ENCODE measurements around the gene CDHR5. TPM values are rescaled to one million over a fixed set of nuclear protein-coding genes. Genes with fewer than 3 reads are reported as not detected.
"Not testable (repeated sequence)": the region's sequence is repeated elsewhere in the genome, so short reads cannot be mapped to it uniquely, and the experiment has no call there.

The CDHR5 gene
- total RNA-seq, 1 donor, result not detected

GRCh38 chr11:575996-576768 is 48.6 kb downstream of the CDHR5 start, which contains the start of gene PHRF1:
TSS of gene PHRF1 (plus strand) at chr11:576470. CDS start at chr11:581513, 5,043 bp downstream.
- Histone ChIP-seq H3K27ac (ENCODE audit: low read depth, low read length) (peak within 1 kb of the TSS; percentile 97), H4K20me1 (ENCODE audit: insufficient read depth, low read length) (peaks cover 41% of the 10 kb centered on the region), H3K79me2 (ENCODE audit: insufficient read depth, low read length) (peaks cover 44% of the 10 kb centered on the region), H3K4me1 (ENCODE audit: insufficient read depth, low read length) (peaks cover 12% of the 10 kb centered on the region), H3K4me3 (ENCODE audit: insufficient read depth, low read length) (peak within 1 kb of the TSS; percentile 98), H2AFZ (ENCODE audit: low read length) (peak within 1 kb of the TSS; percentile 99), H3K27me3 (ENCODE audit: insufficient read depth, low read length) (peaks cover 6% of the 10 kb centered on the region), H3K9me3 (ENCODE audit: low read depth, low read length) (no peaks in the 10 kb centered on the region), H3K36me3 (ENCODE audit: insufficient read depth, low read length) (no peaks in the 10 kb centered on the region), H3K4me2 (ENCODE audit: insufficient read depth, low read length) (peak within 1 kb of the TSS; percentile 93)
- TF ChIP-seq CTCF (IDR thresholded peaks at IDR 0.05; ENCODE audit: extremely low read depth, low read depth, low read length), result no peak
- DNase-seq (ENCODE audit: insufficient read length, low spot score, missing footprints), result peak; percentile 100

DNA sequence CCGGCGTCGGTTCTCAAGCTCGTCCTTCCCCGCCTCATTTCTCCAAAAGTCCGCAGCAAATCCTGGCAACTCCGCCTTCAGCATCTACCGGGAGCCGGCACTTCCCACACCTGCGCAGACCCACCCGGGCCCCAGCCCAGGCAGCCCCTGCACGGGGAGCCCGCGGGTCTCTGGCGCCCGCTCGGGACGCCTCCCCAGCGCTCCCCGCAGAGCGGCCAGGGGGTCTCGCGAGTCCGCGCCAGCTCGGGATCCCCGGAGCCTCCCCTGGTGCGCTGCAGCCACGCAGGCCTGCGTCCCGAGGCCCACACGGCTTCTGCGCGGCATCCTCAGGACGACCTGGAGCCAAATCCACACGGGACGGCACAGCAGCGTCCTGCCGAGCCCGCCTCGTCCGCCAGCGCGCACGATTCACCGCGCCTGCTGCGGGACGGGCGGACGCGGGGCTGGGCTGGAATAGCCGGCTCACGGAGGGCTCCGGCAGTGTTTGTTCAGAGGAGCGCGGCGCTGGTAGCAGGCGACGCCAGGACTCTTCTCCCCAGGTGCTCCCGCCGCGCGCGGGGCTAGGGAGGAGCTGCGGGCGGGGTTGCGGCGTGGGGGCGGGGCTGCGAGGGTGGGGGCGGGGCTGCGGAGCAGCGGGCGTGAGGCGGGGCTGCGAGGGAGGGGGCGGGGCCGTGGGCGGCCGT is 49.3 kb downstream of the CDHR5 start:
- peak overlapping the region; percentile 67 for H2AFZ ChIP-seq (ENCODE audit: low read length)
- H3K27me3 ChIP-seq (ENCODE audit: insufficient read depth, low read length), result peaks cover 6% of the 10 kb centered on the region
- peaks cover 12% of the 10 kb centered on the region for H3K4me1 ChIP-seq (ENCODE audit: insufficient read depth, low read length)
- peaks cover 36% of the 10 kb centered on the region for H4K20me1 ChIP-seq (ENCODE audit: insufficient read depth, low read length)
- H3K4me2 ChIP-seq (ENCODE audit: insufficient read depth, low read length), result peak overlapping the region; percentile 86
- no peaks in the 10 kb centered on the region for H3K9me3 ChIP-seq (ENCODE audit: low read depth, low read length)
- no peak for TF ChIP-seq CTCF (IDR thresholded peaks at IDR 0.05; ENCODE audit: extremely low read depth, low read depth, low read length)
- peak overlapping the region; percentile 74 for H3K4me3 ChIP-seq (ENCODE audit: insufficient read depth, low read length)
- peaks cover 38% of the 10 kb centered on the region for H3K79me2 ChIP-seq (ENCODE audit: insufficient read depth, low read length)
- H3K27ac ChIP-seq (ENCODE audit: low read depth, low read length), result no peak overlapping the region
- DNase-seq (ENCODE audit: insufficient read length, low spot score, missing footprints), result no peak
- H3K36me3 ChIP-seq (ENCODE audit: insufficient read depth, low read length), result no peaks in the 10 kb centered on the region

DNA sequence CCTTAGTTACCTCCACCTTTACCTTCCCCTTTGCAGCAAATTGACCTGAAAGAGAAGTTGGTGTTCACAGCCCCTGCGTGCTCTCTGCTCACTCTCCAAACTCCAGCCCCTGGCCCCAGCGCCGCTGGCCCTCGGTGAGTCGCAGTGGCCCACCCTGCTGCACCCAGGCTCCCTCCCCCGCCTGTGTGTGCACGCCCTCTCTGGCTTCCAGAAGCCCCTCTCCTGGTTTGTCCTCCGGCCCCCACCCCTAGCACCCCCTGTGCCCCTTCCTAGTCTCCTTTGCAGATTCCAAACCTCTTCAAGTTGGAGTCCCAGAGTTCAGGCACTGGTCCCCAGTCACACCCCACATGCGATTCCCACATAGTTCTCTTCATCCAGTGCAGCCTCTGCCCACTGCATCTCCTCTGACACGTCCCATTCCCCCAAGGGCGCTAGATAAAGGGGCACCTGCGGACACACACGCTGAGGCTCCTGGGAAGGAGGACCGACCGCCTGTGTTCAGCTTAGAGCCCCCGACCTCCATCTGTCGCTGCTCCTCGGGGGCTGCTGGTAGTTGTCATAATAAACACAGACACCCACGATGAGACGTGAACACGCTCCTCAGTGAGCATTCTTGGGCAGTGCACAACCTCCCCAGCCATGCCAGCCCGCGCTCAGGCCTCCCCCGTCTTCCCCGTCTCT is 50.0 kb downstream of the CDHR5 start:
- Histone ChIP-seq H3K4me3 (ENCODE audit: insufficient read depth, low read length) (peak overlapping the region; percentile 74), H3K4me2 (ENCODE audit: insufficient read depth, low read length) (peak overlapping the region; percentile 86), H3K27ac (ENCODE audit: low read depth, low read length) (no peak overlapping the region), H3K79me2 (ENCODE audit: insufficient read depth, low read length) (peaks cover 31% of the 10 kb centered on the region), H3K9me3 (ENCODE audit: low read depth, low read length) (no peaks in the 10 kb centered on the region), H3K4me1 (ENCODE audit: insufficient read depth, low read length) (peaks cover 12% of the 10 kb centered on the region), H3K27me3 (ENCODE audit: insufficient read depth, low read length) (peaks cover 6% of the 10 kb centered on the region), H2AFZ (ENCODE audit: low read length) (no peak overlapping the region), H4K20me1 (ENCODE audit: insufficient read depth, low read length) (peaks cover 29% of the 10 kb centered on the region), H3K36me3 (ENCODE audit: insufficient read depth, low read length) (no peaks in the 10 kb centered on the region)
- DNase-seq (ENCODE audit: insufficient read length, low spot score, missing footprints), result peak; percentile 90
- TF ChIP-seq CTCF (IDR thresholded peaks at IDR 0.05; ENCODE audit: extremely low read depth, low read depth, low read length), result no peak

DNA sequence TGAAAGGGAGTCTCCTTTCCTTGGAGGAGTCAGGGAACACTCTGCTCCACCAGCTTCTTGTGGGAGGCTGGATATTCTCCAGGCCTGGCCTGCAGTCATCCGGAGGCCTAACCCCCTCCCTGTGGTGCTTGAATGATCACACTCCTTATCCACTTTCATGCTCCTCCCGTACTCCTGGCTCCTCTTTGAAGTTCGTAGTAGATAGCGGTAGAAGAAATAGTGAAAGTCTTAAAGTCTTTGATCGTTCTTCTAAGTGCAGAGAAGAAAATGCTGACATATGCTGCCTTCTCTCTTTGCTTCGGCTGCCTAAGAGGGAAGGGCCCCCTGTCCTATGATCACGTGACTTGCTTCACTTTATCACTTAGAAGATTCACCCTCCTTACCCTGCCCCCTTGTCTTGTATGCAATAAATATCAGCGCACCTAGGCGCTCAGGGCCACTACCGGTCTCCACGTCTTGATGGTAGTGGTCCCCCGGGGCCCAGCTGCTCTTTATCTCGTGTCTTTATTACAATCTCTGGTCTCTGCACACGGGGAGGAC is 50.7 kb downstream of the CDHR5 start:
- H3K27me3 ChIP-seq (ENCODE audit: insufficient read depth, low read length), result peaks cover 13% of the 10 kb centered on the region
- peaks cover 12% of the 10 kb centered on the region for H3K4me1 ChIP-seq (ENCODE audit: insufficient read depth, low read length)
- not testable (repeated sequence) for H3K4me3 ChIP-seq (ENCODE audit: insufficient read depth, low read length); H2AFZ ChIP-seq (ENCODE audit: low read length); H3K27ac ChIP-seq (ENCODE audit: low read depth, low read length); DNase-seq (ENCODE audit: insufficient read length, low spot score, missing footprints); H3K9me3 ChIP-seq (ENCODE audit: low read depth, low read length); H3K36me3 ChIP-seq (ENCODE audit: insufficient read depth, low read length); H3K4me2 ChIP-seq (ENCODE audit: insufficient read depth, low read length)
- peaks cover 24% of the 10 kb centered on the region for H3K79me2 ChIP-seq (ENCODE audit: insufficient read depth, low read length)
- H4K20me1 ChIP-seq (ENCODE audit: insufficient read depth, low read length), result peaks cover 23% of the 10 kb centered on the region

Measured in osteoblast (primary cell).